Effector memory CD8-positive, alpha-beta T cell (primary cell): ENCODE measurements around the gene CDH26.

Experiments
- ATAC-seq: fragments of 150-1000 bp; cut with Tn5 transposase; replicated peaks from 2 replicates; pipeline ENCODE4 v1.10.0; 2021; ENCODE audit warnings: mild to moderate bottlenecking, moderate library complexity
- DNase-seq, 3 experiments: peaks; one replicate each; pipeline ENCODE4 v3.0.0; 2021
- H3K27ac Mint-ChIP-seq, 2 donors: one replicate each; pipeline ENCODE4 v1.8.0; 2022; ENCODE audit warnings: mild to moderate bottlenecking in 2 of 2, mixed read lengths in 2 of 2, moderate library complexity in 2 of 2
- H3K27me3 Mint-ChIP-seq, 2 donors: one replicate each; pipeline ENCODE4 v1.8.0; 2022; ENCODE audit warnings: mixed read lengths in 2 of 2
- H3K36me3 Mint-ChIP-seq: one replicate; pipeline ENCODE4 v1.8.0; 2022; ENCODE audit warnings: mild to moderate bottlenecking, moderate library complexity, mixed read lengths; ENCODE audit not compliant: insufficient read depth
- H3K4me1 Mint-ChIP-seq, 2 donors: one replicate each; pipeline ENCODE4 v1.8.0; 2022; ENCODE audit warnings: low read depth in 2 of 2, mixed read lengths in 2 of 2
- H3K4me3 Mint-ChIP-seq, 2 donors: one replicate each; pipeline ENCODE4 v1.8.0; 2022; ENCODE audit warnings: mild to moderate bottlenecking in 2 of 2, mixed read lengths in 2 of 2, moderate library complexity in 2 of 2
- H3K9me3 Mint-ChIP-seq, 2 donors: one replicate each; pipeline ENCODE4 v1.8.0; 2022; ENCODE audit warnings: mixed read lengths in 2 of 2

The CDH26 gene

GRCh38 chr20:60062431-60063047 is 104.3 kb downstream of the CDH26 start:
- peaks cover 38 to 40% of the 10 kb centered on the region in 2 donors for H3K4me1 Mint-ChIP-seq
- H3K9me3 Mint-ChIP-seq = no peaks in the 10 kb centered on the region
- peak overlapping the region in 1 of 2 donors; percentile 62 for H3K27ac Mint-ChIP-seq
- no peak for DNase-seq
- no peak overlapping the region for H3K4me3 Mint-ChIP-seq
- no peak for ATAC-seq
- no peaks in the 10 kb centered on the region for H3K36me3 Mint-ChIP-seq
- no peaks in the 10 kb centered on the region for H3K27me3 Mint-ChIP-seq

- peak overlapping the region in 1 of 2 donors; percentile 62 for H3K27ac Mint-ChIP-seq
- H3K27me3 Mint-ChIP-seq = no peaks in the 10 kb centered on the region
- no peaks in the 10 kb centered on the region for H3K9me3 Mint-ChIP-seq
- ATAC-seq = no peak
- H3K4me1 Mint-ChIP-seq = peaks cover 33 to 35% of the 10 kb centered on the region in 2 donors
- DNase-seq = no peak
- peak overlapping the region in 1 of 2 donors; percentile 10 for H3K4me3 Mint-ChIP-seq
- no peaks in the 10 kb centered on the region for H3K36me3 Mint-ChIP-seq
These were observed 104.8 kb downstream of the CDH26 start for GRCh38 chr20:60063048-60063451.

GRCh38 chr20:60063739-60064380 is 105.6 kb downstream of the CDH26 start:
- Mint-ChIP-seq H3K4me3 (peak overlapping the region in 1 of 2 donors; percentile 10), H3K9me3 (no peaks in the 10 kb centered on the region), H3K27me3 (no peaks in the 10 kb centered on the region), H3K27ac (peak overlapping the region in 1 of 2 donors; percentile 62), H3K36me3 (no peaks in the 10 kb centered on the region), H3K4me1 (peaks cover 25 to 34% of the 10 kb centered on the region in 2 donors)
- no peak for DNase-seq
- ATAC-seq = no peak
